ES-I3 (cell line): ENCODE results near the gene CIC.

Source experiments
- H3K36me3 ChIP-seq: 2 replicates; pipeline ENCODE4 v1.6.1; 2013; ENCODE audit warnings: mild to moderate bottlenecking, low read length, control low read depth, moderate library complexity; ENCODE audit not compliant: insufficient read depth
- H3K4me1 ChIP-seq: 2 replicates; pipeline ENCODE4 v1.6.1; 2013; ENCODE audit warnings: mild to moderate bottlenecking, control low read depth, low read length; ENCODE audit not compliant: insufficient read depth
- H3K9ac ChIP-seq: 2 replicates; pipeline ENCODE4 v1.6.1; 2013; ENCODE audit warnings: low read depth, mild to moderate bottlenecking, low read length, moderate library complexity
- H3K9me3 ChIP-seq: 2 replicates; pipeline ENCODE4 v1.6.1; 2013; ENCODE audit warnings: mild to moderate bottlenecking, low read length, moderate library complexity; ENCODE audit not compliant: control insufficient read depth, insufficient read depth

Gene CIC

GRCh38 chr19:42234364-42234763 lies 34.7 kb upstream of the CIC start:
- Histone ChIP-seq H3K9ac (no peak overlapping the region), H3K4me1 (no peaks in the 10 kb centered on the region), H3K9me3 (no peaks in the 10 kb centered on the region), H3K36me3 (peaks cover 20% of the 10 kb centered on the region)

DNA sequence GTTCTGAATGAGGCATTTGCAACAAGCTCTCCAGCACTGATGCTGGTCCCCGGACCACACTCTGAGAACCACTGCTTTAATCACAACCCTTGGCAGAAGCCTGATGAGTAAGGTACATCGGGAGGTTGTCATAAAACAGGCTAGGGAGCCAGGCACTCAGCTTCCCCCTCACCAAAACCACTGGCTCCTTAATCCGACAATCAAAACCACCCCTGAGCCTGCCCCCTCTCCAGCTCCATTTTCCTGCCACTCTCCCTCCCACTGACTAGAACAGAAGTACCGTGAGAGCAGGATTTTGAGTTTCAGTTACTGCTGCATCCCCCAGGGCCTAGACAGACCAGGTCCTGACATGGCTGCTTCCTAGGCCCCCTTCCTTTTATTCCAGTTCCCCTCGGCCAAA lies 33.9 kb upstream of the CIC start:
- peaks cover 20% of the 10 kb centered on the region for H3K36me3 ChIP-seq
- H3K9ac ChIP-seq = no peak overlapping the region
- no peaks in the 10 kb centered on the region for H3K4me1 ChIP-seq
- no peaks in the 10 kb centered on the region for H3K9me3 ChIP-seq

DNA sequence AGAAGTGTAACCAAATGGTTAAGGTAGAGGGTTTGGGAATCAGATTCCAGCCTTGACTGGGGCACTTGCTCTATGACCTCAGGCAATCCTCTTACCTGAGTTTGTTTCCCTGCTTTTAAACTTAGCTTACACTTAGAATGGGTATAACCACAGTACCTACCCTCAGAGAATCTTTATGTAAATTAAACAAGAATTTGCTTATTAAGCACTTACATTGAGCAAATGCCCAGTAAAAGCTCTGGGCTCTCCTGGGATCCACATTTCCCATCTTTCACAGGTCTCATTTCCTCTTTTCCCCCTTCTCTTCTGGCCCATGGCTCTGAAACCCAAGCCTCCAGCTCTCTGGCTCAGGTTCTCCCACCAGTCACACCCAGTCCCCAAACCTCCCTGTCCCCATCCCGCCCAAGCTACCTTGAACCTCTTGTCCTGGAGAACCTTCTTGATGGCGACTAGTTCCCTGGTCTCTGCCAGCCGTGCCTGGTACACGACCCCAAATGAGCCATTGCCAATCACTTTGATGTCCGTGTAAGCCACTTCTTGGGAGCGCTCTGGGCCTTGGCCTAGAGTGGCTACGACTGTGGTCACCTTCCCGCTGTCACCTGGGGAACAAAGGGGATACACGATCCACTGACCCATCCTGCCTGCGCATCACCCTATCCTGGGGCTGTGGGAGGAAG lies 29.4 kb upstream of the CIC start:
- Histone ChIP-seq H3K9ac (no peak overlapping the region), H3K36me3 (peaks cover 11% of the 10 kb centered on the region; the same call in 1 of the 2 replicates), H3K4me1 (no peaks in the 10 kb centered on the region; the same call in 1 of the 2 replicates), H3K9me3 (no peaks in the 10 kb centered on the region)

GRCh38 chr19:42241279-42241678 lies 27.8 kb upstream of the CIC start:
- peaks cover 4% of the 10 kb centered on the region; the same call in 1 of the 2 replicates for H3K36me3 ChIP-seq
- H3K4me1 ChIP-seq = peaks cover under 1% of the 10 kb centered on the region; the same call in 1 of the 2 replicates
- peak overlapping the region; percentile 74; the same call in 1 of the 2 replicates for H3K9ac ChIP-seq
- H3K9me3 ChIP-seq = no peaks in the 10 kb centered on the region

- peaks cover 9% of the 10 kb centered on the region; the same call in 1 of the 2 replicates for H3K4me1 ChIP-seq
- no peaks in the 10 kb centered on the region for H3K9me3 ChIP-seq
- H3K9ac ChIP-seq = peak overlapping the region; percentile 74
- no peaks in the 10 kb centered on the region for H3K36me3 ChIP-seq
Measured at GRCh38 chr19:42242069-42242511, 27.0 kb upstream of the CIC start.

DNA sequence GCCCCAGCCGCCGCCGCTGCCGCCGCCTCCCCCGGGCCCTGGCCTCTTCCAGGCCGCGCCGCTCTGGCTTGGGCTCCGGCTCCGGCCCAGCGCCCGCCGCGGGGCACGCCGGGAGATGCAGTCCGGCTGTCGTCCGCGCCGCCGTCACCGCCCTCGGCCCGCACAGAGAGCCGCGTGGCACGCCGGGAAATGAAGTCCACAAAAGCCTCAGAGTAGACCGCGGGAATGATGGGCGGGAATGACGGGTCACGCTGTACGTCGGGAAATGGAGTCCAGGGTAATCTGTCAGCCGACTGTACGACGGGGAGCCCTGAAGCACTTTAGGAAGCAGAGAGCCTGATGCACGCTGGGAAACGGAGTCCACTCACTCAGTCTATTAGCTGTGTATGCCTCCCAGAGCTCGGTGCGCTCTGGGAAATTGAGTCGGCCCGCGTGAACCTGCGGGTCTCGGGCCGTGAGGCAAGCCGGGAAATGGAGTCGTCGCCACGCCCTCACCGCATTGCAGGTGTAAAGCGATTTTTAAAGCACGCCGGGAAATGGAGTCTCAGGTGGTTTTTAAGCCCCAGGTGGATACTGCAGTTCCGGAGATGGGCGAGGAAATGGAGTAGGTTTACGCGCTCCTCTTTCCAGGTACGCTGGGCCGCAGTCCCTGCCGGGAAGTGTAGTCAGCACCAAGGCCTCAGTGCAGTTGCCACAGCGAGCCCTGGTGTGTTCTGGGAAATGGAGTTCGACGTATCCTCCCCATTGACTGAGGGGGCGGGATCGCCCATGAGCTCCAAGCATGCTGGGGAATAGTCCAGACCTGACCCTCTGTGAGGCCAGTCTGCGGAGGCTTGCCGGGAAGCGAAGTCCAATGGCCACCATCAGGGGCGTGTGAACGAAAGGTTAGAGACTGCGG lies 26.3 kb upstream of the CIC start, which contains the start of gene GSK3A:
Gene GSK3A (minus strand): TSS at position 91 of the 898 bp plus-strand sequence. CDS start 137 bp downstream, outside the sequence.
- H3K4me1 ChIP-seq = peaks cover 10% of the 10 kb centered on the region; the same call in 1 of the 2 replicates
- H3K36me3 ChIP-seq = no peaks in the 10 kb centered on the region
- no peaks in the 10 kb centered on the region for H3K9me3 ChIP-seq
- peak within 1 kb of the TSS; percentile 74 for H3K9ac ChIP-seq

- peaks cover 10% of the 10 kb centered on the region; the same call in 1 of the 2 replicates for H3K4me1 ChIP-seq
- peak overlapping the region; percentile 74 for H3K9ac ChIP-seq
- no peaks in the 10 kb centered on the region for H3K9me3 ChIP-seq
- no peaks in the 10 kb centered on the region for H3K36me3 ChIP-seq
Measured at GRCh38 chr19:42244347-42245220, 24.5 kb upstream of the CIC start.

GRCh38 chr19:42245231-42245630 lies 23.8 kb upstream of the CIC start:
- peaks cover 10% of the 10 kb centered on the region; the same call in 1 of the 2 replicates for H3K4me1 ChIP-seq
- no peak overlapping the region for H3K9ac ChIP-seq
- no peaks in the 10 kb centered on the region for H3K9me3 ChIP-seq
- no peaks in the 10 kb centered on the region for H3K36me3 ChIP-seq

DNA sequence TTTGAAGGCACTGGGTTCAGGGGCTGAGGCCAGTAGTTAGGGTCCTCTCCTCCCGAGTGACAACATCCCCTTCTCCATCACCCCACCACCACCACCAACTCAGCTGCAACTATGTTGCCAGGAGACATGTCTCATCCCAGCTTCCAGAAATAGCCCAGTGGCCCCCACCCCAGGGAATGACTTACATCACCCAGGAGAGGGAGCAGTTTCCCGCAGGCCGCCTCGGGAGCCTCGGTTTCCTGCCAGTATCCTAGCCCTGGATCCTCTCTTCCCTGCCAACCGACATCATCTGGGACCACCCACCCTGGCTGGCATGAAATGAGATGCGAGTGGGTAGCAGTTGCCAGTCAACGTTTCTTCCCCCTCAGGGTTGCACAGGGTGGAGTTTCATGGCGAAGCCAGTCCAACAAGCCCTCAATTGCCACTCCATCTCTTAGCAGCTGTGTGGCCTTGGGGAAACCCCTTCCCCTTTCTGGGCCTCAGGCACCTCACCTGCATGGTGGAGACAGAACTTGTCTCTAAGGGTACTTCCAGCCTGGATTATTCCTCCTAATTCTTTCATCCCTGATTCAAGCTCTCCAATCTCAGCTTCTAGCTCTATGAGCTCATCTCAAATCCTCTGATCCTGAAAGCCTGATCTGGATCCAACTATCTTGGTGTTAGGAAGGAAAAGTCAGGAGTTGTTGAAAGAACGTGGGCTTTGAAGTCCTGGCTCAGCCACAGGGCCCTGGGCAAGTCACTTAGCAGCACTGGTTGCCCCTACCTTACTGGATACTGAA lies 22.7 kb upstream of the CIC start:
- H3K9me3 ChIP-seq = no peaks in the 10 kb centered on the region
- no peak overlapping the region for H3K9ac ChIP-seq
- H3K36me3 ChIP-seq = 0 out of 2 replicates have a peak, but pooled peaks cover 4% of the 10 kb centered on the region
- H3K4me1 ChIP-seq = peaks cover 17% of the 10 kb centered on the region; the same call in 1 of the 2 replicates

GRCh38 chr19:42246922-42247639 lies 22.0 kb upstream of the CIC start:
- H3K9ac ChIP-seq = no peak overlapping the region
- H3K9me3 ChIP-seq = no peaks in the 10 kb centered on the region
- 0 out of 2 replicates have a peak, but pooled peaks cover 4% of the 10 kb centered on the region for H3K36me3 ChIP-seq
- peaks cover 25% of the 10 kb centered on the region for H3K4me1 ChIP-seq

- H3K9ac ChIP-seq = no peak overlapping the region
- H3K36me3 ChIP-seq = 0 out of 2 replicates have a peak, but pooled peaks cover 4% of the 10 kb centered on the region
- H3K9me3 ChIP-seq = no peaks in the 10 kb centered on the region
- peaks cover 29% of the 10 kb centered on the region for H3K4me1 ChIP-seq
Measured at GRCh38 chr19:42247640-42248199, 21.3 kb upstream of the CIC start.

DNA sequence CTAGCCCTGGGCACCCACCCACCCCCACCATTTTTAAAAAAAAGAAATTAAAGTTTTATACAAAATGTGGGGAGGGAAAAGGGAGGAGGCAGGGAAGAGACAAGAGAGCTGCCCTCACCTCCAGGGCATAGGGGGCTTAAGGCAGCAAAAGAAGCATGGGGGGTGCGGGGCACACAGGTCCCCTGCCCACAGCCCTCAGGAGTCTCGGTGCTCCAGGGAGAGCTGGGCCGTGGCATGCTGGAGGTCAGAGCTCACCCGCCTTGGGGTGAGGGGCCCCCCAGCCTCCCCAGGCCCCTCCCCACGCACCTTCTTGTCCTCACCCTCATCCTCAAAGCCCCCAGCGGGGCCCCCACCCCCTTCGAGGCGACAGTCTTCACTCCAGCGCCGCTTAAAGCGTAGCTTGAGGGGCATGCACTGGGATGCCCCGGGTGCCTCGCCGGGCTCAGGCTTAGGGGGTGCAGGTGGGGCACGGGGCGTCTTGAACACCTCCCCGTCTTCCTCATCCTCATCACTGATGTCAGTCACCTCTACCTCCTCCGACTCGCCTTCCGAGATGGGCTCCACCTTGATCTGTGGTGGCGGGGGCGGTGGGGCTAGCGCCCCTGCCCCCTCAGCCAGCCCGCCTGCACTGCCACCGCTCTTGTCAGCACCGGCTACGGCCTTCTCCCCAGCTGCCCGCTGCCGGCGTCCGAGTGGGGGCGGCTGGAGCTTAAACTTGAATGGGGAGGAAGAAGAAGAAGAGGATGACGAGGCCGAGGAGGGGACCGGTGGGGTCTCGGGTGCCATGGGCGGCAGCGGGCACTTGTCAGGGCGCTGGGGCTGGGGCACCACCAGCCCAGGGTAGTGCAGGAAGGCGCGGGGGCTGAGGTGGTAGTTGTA lies 20.5 kb upstream of the CIC start:
- Histone ChIP-seq H3K4me1 (peaks cover 31% of the 10 kb centered on the region), H3K36me3 (0 out of 2 replicates have a peak, but pooled peaks cover 4% of the 10 kb centered on the region), H3K9ac (no peak overlapping the region), H3K9me3 (no peaks in the 10 kb centered on the region)
